NCI-H2029 treated with DMSO at 0.1 percent for 48 hours (cell line): ENCODE results near the gene DNMT1.

Source experiments
- DNase-seq: peaks from one replicate; lab custom pipeline; 2025; lab: John Stamatoyannopoulos, UW

The DNMT1 gene

DNA sequence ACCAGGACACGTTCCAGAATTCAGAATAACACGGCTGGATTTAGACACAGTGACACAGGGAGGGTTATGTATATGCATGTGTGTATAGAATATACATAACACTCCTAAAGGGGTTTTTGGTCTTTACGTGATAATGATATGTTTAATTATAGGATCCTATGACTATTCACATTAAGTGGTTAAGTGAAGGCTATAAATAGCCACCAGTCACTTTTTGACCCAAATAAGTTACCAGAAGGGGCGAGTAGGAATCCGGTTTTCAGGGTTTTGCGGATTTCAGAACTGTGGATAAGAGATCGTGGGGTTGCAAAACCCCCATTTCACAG, 99.2 kb downstream of the DNMT1 start:
- DNase-seq = no peak

DNA sequence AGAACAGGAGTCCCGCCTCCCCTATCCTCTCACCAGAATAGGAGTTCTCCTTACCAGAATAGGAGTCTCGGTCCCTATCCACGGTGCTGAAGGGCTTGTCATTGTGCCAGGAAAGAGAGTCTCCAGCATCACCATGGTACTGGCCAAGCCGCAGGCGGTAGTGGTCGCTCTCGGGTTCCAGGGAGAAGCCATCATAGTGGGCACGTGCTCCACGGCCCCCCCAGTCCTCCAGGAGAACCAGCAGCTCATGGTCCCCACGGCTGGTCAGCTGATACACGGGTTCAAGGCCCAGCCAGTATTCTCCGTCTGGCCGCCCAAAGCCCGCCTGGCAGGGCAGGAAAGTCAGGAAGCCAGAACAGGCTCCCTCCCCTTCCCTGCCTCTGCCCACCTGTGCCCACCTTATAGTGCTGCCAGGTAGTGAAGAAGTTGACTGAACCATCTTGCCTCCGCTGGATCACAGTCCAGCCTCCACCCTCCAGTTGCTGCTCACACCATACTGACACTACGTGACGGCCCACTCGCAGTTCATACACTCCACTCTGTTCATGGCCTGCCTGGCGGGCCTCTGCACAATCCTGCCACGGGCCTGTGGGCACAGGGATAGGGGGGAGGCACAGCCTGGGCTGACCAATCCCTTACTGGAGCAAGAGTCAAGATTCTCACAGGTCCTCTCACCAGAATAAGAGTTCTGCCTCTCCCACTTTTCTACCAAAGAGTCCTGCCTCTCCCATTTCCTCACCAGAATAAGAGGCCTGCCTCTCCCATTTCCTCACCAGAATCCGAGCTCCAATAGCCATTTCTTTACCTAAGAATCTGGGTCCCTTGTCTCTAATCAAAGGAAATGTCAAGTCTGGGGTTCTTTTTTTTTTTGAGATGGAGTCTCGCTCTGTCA, 101.2 kb downstream of the DNMT1 start:
- DNase-seq = no peak

GRCh38 chr19:10092648-10093294, 102.0 kb downstream of the DNMT1 start:
- DNase-seq = no peak

GRCh38 chr19:10091895-10092641, 102.7 kb downstream of the DNMT1 start:
- no peak for DNase-seq

DNA sequence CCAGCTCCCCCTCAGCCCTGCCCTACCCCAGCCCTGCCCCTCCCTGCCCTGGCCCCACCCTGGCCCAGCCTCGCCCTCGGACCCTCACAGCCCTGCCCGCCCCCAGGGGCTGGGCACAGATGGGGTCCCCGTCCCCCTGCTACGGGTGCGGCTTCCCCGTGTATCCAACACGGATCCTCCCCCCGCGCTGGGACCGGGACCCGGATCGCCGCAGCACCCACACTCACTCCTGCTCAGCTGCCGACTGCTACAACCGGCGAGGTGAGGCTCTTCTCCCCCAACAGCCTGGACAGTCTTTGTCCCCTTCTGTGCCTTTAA, 103.4 kb downstream of the DNMT1 start:
- no peak for DNase-seq

DNA sequence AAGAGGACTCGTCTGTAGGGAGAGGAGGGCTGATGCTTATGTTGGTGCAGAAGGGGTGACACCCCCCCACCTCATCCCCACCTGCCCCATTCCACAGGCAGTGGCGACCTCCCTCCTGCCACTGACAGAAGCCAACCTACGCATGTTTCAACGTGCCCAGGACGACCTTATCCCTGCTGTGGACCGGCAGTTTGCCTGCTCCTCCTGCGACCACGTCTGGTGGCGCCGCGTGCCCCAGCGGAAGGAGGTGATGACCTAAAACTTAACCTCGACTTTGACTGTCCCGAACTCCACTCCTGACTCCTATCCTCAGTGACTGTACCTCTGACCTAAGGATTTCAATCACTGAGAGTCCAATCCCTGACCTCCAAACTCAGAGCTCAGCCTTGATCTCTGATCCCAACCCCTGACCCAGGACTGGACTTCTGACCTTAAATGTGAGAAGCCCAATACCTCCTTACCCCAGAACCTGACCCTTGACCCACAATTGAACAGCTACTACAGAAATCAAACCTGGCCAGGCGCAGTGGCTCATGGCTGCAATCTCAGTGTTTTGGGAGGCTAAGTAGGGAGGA, 104.9 kb downstream of the DNMT1 start:
- no peak for DNase-seq

DNA sequence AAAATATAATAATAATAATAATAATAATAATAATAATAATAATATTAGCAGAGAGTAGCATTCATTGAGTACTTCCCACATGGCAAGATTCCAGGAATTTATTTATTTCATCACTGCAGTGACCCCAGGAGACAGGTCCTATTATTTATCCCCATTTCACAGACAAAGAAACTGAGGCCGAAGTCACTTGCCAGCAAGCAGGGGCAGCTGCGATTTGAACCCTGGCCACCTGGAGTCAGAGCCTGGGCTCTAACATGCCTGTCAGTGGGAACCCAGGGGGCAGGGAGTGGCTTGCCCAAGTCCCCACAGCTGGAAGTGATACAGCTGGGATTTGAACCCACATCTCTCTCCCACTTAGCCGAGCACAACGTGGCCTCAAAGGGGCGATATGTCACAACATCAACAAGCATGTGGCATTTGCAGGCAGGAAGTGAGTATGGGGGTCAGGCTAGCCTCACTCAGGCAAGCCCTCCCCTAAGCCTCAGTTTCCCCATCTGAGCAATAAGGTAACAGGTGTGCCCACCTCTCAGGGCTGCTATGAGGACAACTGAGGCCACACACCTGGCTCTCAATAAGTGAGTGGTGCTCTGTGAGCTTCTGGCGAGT, 105.7 kb downstream of the DNMT1 start:
- no peak for DNase-seq

DNA sequence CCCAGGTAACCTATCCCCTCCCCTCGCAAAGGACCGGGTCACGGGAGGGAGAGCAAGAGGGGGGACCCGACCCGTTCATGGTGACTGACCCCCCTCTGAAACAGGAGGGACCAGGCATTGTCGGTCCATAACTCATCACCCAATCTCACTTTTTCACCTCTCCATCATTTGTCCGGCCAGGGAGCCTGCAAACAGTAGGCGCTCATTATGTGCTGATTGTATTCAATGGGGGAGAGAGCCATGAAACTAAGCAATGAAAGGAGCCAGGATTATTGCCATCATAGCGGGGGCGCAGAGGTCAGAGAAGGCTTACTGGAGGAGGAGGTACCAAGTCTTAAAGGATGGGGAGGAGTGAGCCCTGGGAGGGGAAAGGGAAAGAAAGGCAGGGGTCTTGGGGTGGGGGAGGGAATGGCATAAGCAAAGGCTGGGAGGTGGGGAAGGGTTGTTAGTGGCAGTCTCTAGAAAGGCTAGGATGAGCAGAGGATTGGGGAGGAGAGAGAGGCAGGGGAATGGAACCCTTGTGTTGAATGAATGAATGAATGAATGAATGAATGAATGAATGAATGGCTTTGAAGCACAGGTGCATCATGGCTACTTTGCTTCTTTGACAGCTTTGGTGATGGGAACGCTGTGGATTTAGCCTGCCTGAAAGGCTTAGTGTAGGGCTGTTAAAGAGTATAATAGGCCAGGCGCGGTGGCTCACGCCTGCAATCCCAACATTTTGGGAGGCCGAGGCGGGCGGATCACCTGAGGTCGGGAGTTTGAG, 107.3 kb downstream of the DNMT1 start:
- DNase-seq = no peak

- no peak for DNase-seq
Measured at GRCh38 chr19:10086591-10087192, 108.1 kb downstream of the DNMT1 start.

DNA sequence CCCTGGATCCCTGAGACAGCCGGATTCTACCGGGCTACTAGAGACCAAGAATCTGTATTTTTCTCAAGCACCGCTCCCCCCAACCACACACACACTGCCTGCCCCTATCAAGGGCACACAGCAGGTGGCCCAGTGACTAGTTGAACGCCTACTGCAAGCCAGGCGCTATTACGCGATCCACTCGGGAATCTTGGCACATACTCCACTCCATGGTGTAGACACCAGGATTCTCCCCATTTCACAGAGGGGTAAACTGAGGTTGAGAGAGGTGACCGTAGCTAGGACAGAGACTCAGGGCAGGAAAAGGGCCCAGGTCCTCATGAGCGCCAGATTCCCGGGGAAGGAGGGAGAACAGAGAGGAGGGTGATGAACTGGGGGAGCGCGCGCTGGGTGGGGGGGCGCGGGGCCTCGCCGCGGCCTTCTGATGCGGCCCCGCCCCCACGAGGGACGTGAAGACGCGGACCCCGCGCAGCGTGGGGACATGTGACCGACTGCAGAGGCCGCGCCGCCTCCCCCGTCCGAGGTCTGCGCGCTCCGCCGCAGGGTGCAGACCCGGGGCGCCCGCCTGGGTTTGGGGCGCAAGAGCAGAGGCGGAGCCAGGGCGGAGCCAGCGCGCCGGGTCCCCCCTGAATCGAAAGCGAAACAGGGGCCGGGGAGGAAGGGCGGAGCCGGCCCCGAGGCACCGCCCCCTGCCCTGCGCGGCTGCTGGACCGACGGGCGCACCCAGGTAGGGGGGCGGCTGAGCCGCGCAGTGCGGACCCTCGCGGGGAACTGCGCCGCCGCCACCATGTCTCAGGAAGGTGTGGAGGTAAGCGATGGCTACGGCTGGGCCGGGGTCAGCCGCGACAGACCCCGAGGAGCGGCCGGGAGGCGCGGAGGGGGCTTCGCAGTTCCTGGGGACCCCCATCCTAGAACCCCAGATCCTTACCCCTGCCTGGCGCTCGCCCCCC, 108.8 kb downstream of the DNMT1 start, which contains the start of gene SHFL:
Gene SHFL (plus strand): TSS at position 677 of the 950 bp plus-strand sequence. CDS start 111 bp downstream, at position 788.
- DNase-seq = no peak

DNA sequence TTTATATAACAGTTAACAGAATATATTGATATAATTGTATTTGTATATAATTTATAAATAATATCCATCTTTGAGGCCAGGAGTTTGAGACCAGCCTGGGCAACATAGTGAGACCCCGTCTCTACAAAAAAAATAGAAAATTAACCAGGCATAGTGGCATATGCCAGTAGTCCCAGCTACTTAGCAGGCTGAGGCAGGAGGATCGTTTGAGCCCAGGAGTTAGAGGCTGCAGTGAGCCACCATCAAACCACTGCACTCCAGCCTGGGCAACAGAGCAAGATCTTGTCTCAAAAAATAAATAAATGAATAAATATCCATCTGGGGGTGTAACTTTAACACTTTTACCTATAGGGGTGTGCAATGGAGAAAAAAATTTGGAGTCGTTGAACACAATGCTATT, 110.0 kb downstream of the DNMT1 start:
- no peak for DNase-seq

GRCh38 chr19:10083911-10084310, 110.8 kb downstream of the DNMT1 start:
- no peak for DNase-seq
